HG03064 (cell line): ENCODE measurements around the gene CEP20.
"Not testable (repeated sequence)": the region's sequence is repeated elsewhere in the genome, so short reads cannot be mapped to it uniquely, and the experiment has no call there.

Experiments
- ATAC-seq: cut with Tn5 transposase; IDR thresholded peaks from one replicate; pipeline ENCODE4 v1.9.1; 2021; ENCODE audit warnings: low read depth; ENCODE audit not compliant: unreplicated experiment

Gene CEP20, protein sequence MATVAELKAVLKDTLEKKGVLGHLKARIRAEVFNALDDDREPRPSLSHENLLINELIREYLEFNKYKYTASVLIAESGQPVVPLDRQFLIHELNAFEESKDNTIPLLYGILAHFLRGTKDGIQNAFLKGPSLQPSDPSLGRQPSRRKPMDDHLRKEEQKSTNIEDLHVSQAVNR

DNA sequence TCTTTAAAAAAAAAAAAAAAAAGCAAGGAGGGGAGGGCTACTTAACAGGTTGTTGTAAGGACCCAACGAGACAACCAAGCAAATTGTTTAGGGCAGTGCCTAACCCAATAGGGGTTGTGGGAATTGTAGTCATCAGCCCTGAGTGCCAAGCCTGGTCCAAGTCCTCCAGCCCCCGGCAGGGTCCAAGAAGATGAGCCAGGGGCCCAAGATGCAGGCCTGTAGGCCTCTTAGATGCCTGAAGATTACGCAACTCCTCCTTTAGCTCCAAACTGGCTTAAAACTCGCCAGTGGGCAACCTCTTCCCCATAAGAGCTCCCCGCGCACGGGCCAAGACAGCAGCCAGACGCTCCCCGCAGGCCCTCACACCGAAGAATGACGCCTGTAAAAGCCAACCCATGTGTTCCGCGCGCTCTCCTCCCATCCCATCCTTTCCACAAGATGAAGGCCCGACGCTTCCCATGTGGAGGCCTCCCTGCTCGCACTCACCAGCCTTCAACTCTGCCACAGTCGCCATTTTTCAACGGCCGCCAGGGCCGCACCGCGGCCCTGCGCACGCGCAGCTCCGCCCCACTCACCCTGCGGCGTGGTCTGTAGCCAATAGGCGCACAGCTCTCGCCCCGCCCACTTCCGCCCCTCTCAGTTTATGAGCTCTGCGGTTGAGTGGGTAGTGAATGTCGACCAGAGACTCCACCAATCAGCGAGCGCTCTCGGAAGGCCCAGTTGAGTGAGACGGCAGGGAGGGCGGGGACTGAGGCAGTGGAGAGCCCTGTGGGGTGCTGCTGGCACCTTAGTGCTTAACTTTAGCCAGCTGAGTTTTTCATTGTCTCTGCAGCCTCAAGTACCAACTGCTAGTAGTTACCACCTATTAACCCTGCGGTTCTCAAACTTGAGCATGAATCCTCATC, at the start of gene CEP20:
Gene CEP20, minus strand, starts transcription at position 532 of the 905 bp plus-strand sequence. Its CDS starts 18 bp downstream, at position 514.
- peak; percentile 95 for ATAC-seq

GRCh38 chr16:15936809-15937208, 48.4 kb upstream of the CEP20 start:
- not testable (repeated sequence) for ATAC-seq

DNA sequence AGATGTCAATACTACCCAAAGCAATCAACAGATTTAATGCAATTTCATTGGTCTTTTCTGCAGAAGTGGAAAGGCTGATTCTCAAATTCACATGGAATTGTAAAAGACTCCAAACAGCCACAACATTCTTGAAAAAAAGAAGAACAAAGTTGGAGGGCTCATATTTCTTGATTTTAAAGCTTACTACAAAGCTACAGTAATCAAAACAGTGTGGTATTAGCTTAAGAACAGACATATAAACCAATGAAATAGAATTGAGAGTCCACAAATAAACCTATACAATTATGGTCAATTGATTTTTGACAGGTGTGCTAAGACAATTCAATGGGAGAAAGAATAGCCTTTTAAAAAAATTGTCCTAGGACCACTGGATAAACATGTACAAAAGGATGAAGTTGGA, 46.6 kb upstream of the CEP20 start:
- no peak for ATAC-seq

DNA sequence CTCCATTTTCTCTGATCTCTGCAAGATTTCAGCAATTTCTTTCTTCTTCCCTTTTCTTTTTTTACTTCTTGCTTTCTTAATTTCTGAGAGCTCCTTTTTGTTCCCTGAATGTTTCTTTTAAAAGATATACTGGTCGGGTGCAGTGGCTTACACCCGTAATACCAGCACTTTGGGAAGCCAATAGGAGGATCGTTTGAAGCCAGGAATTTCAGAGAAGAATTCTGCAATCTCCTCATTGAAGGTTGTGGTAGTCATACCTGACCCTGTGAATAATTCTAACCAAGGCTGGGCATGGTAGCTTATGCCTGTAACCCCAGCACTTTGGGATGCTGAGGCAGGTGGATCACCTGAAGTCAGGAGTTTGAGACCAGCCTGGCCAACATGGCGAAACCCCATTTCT, 45.4 kb upstream of the CEP20 start:
- ATAC-seq = no peak

- no peak for ATAC-seq
Measured at GRCh38 chr16:15932939-15933338, 44.5 kb upstream of the CEP20 start.

GRCh38 chr16:15928261-15929104, 40.1 kb upstream of the CEP20 start:
- no peak for ATAC-seq

- no peak for ATAC-seq
Measured at GRCh38 chr16:15925631-15926030, 37.2 kb upstream of the CEP20 start.

DNA sequence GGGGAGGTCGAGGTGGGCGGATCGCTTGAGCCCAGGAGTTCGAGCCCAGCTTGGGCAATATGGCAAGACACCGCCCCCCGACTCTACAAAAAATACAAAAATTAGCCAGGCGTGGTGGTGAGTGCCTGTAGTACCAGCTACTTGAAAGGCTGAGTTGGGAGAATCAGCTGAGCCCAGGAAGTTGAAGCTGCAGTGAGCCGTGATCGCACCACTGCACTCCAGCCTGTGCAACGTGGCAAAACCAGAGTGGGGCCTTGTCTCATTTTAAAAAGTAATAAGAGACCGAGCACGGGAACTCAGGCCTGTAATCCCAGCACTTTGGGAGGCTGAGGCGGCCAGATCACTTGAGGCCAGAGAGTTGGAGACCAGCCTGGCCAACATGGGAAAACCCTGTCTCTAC, 36.6 kb upstream of the CEP20 start:
- no peak for ATAC-seq

GRCh38 chr16:15919331-15919730, 30.9 kb upstream of the CEP20 start:
- no peak for ATAC-seq

DNA sequence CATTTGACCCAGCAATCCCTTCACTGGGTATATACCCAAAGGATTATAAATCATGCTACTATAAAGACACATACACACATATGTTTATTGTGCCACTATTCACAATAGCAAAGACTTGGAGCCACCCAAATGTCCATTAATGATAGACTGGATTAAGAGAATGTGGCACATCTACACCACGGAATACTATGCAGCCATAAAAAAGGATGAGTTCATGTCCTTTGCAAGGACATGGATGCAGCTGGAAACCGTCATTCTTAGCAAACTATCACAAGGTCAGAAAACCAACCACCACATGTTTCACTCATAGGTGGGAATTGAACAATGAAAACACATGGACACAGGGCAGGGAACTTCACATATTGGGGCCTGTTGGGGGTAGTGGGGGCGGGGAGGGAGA, 29.9 kb upstream of the CEP20 start:
- ATAC-seq = not testable (repeated sequence)

- no peak for ATAC-seq
Measured at GRCh38 chr16:15916323-15916722, 27.9 kb upstream of the CEP20 start.

DNA sequence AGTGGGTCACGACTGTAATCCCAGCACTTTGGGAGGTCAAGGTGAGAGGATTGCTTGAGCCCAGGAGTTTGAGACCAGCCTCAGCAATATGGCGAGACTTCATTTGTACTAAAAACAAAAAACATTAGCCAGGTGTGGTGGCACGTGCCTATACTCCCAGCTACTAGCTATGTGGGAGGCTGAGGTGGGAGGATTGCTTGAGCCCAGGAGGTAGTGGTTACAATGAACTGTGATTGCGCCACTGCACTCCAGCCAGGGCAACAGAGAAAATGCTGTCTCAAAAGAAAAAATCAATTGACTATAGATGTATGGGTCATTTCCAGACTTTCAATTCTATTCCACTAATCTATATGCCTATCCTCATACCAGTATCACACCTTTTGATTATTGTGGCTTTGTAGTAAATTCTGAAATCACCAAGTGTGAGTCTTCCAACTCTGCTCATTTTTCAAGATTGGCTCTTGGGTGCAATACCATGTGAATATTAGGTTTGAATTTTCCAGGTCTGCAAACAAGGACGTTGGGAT, 27.2 kb upstream of the CEP20 start:
- no peak for ATAC-seq

- no peak for ATAC-seq
Measured at GRCh38 chr16:15913046-15913698, 24.8 kb upstream of the CEP20 start.

DNA sequence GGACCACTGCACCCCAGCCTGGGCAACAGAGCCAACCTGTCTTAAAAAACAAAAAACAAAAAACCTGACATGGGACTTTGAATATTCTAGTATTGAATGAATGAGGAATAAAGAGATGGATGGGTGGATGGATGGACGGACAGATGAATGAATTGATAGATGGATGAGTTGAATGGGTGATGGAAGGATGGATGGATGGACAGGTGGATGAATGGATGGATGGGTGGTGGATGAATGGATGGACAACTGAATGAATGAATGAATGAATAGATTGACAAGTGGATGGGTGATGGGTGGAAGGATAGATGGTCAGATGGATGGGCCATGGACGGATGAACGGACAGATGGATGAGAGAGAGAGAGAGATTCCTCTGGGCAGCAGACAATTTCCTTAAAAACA, 22.8 kb upstream of the CEP20 start:
- ATAC-seq = no peak

DNA sequence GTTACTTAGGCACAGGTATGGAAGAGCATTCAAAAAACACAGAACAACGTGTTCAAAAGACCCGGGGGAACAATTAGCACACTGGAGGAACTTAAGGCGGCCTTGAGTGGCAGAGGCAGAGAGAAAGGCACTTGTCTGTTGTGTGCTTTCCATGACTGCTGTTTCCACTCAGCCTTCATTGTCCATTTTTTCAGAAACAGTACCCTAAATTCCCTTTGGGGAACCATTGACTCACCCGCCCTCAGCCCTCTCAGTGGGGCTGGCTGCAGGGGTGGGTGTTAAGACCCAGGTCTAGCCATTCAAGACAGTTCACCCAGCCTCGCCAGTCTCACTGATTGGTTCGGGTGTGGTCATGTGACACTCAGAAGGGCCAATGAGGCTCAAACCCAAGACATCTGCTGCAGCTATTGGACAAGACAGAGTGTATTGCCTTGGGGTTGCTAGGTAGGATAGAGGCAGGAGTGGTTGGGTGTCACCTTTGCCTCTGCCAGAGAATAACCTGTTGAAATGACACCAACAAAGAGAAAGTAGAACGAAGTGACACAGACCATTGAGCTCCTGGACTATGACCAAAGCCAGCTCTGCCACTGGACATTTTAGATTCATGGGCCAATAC, 19.6 kb upstream of the CEP20 start:
- ATAC-seq = peak; percentile 95

DNA sequence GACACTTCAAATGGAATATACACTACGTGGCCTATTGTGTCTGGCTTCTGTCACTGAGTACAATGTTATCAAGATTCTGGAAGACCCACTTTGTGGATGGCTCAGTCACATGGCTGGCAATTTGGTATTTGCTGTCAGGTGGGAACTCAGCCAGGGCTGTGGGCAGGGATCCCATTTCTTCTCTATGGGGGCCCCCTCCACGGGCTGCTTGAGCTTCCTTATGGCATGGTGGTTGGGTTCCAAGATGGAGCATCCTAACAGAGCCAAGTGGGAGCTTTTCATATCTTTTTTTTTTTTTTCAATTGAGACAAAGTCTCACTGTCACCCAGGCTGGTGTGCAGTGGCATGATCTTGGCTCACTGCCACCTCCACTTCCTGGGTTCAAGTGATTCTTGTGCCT, 18.0 kb upstream of the CEP20 start:
- no peak for ATAC-seq

DNA sequence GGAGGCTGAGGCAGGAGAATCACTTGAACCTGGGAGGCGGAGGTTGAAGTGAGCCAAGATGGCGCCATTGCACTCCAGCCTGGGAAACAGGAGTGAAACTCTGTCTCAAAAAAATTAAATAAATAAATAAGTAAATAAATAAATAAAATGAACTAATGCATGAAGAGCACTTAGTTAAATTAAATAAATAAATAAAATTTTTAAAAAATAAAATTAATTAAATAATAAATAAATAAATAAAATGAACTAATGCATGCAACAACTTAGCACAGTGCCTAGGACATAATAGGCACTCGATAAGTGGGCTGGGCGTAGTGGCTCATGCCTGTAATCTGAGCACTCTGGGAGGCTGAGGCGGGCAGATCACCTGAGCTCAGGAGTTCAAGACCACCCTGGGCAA, 15.6 kb upstream of the CEP20 start:
- ATAC-seq = no peak

DNA sequence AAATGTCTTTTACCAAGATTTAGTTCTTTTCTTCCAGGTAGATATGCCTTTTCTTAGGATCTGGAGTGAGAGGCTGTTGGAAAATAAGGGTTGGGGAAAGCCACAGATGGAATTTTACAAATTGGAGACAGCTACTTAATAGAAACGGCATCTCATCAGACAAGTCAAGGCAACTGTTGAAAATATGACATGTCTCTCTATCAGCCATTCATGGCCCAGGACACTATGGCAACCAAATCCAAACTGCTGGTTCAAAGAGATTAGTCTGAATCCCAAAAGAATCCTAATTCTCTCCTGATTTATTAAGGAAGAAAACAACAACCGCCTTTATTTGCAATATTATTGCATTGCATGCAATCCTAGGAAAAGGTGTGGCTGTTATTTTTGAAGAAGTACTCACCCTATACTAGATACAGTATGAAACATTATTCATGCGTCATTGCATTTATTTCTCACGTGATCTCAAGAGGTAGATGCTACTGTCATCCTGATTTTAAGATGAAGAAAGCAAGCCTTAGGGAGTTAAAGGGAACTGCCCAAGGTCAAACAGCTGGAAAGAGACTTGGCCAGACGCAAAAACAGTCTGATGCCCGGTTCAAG, 12.6 kb upstream of the CEP20 start:
- ATAC-seq = no peak

GRCh38 chr16:15900357-15900756, 12.0 kb upstream of the CEP20 start:
- ATAC-seq = no peak
